CD8-positive, alpha-beta memory T cell (primary cell): Measurements from ENCODE around the gene STK11. TPM values are rescaled to one million over a fixed set of nuclear protein-coding genes. Genes with fewer than 3 reads are reported as not detected.

Source experiments
- CTCF ChIA-PET: fragments of 350-600 bp; sonication (Branson Sonifier 250); formaldehyde crosslinking; loops from one replicate; lab custom pipeline; 2021; ENCODE audit warnings: antibody characterized with exemption; lab: Charles Lee
- POLR2A ChIA-PET: fragments of 350-600 bp; sonication (Branson Sonifier 250); formaldehyde crosslinking; loops from one replicate; lab custom pipeline; 2021; ENCODE audit warnings: antibody characterized with exemption; lab: Charles Lee
- DNase-seq, 5 donors: peaks; one replicate each; pipeline versions ENCODE4 v3.0.0 to v3.0.0-alpha.2; 2020 to 2022; ENCODE audit warnings: mixed read lengths in 1 of 5
- H3K27ac ChIP-seq: one replicate; pipeline ENCODE4 v1.7.0; 2013; ENCODE audit warnings: low read depth, mild to moderate bottlenecking, low read length, moderate library complexity
- H3K27me3 ChIP-seq: 2 replicates; pipeline ENCODE4 v1.7.0; 2013; ENCODE audit warnings: low read length, mild to moderate bottlenecking; ENCODE audit not compliant: insufficient read depth, poor library complexity, severe bottlenecking
- H3K36me3 ChIP-seq: 2 replicates; pipeline ENCODE4 v1.7.0; 2013; ENCODE audit warnings: mild to moderate bottlenecking, low read length, moderate library complexity; ENCODE audit not compliant: insufficient read depth
- H3K4me1 ChIP-seq: 2 replicates; pipeline ENCODE4 v1.7.0; 2013; ENCODE audit warnings: mild to moderate bottlenecking, low read length, moderate library complexity; ENCODE audit not compliant: insufficient read depth
- H3K4me3 ChIP-seq: 2 replicates; pipeline ENCODE4 v1.7.0; 2013; ENCODE audit warnings: mild to moderate bottlenecking, low read length
- H3K9me3 ChIP-seq: 2 replicates; pipeline ENCODE4 v1.7.0; 2013; ENCODE audit warnings: mild to moderate bottlenecking, low read length
- H3K27ac Mint-ChIP-seq, 8 donors: one replicate each; pipeline ENCODE4 v1.8.0; 2020 to 2021; ENCODE audit warnings: mixed read lengths in 8 of 8, mild to moderate bottlenecking in 6 of 8, inconsistent platforms in 3 of 8, moderate library complexity in 3 of 8
- H3K27me3 Mint-ChIP-seq, 2 donors: one replicate each; pipeline ENCODE4 v1.8.0; 2020 to 2021; ENCODE audit warnings: mixed read lengths in 2 of 2, mild to moderate bottlenecking in 1 of 2, moderate library complexity in 1 of 2
- H3K36me3 Mint-ChIP-seq, 3 donors: one replicate each; pipeline ENCODE4 v1.8.0; 2020 to 2021; ENCODE audit warnings: mixed read lengths in 3 of 3, inconsistent platforms in 1 of 3, mild to moderate bottlenecking in 1 of 3
- H3K4me1 Mint-ChIP-seq, 3 donors: one replicate each; pipeline ENCODE4 v1.8.0; 2020 to 2021; ENCODE audit warnings: mixed read lengths in 3 of 3, inconsistent platforms in 1 of 3, mild to moderate bottlenecking in 1 of 3
- H3K4me3 Mint-ChIP-seq, 7 donors: one replicate each; pipeline ENCODE4 v1.8.0; 2020 to 2021; ENCODE audit warnings: mixed read lengths in 7 of 7, mild to moderate bottlenecking in 6 of 7, moderate library complexity in 4 of 7, inconsistent platforms in 2 of 7
- H3K9me3 Mint-ChIP-seq, 5 donors: one replicate each; pipeline ENCODE4 v1.8.0; 2020 to 2022; ENCODE audit warnings: mixed read lengths in 5 of 5, mild to moderate bottlenecking in 3 of 5, moderate library complexity in 2 of 5, inconsistent platforms in 1 of 5
- polyA plus RNA-seq: library from polyadenylated mRNA; unstranded; fragments of 300-500 nt; fragmentation: Illumina TruSeq; gene quantifications from one replicate; pipeline ENCODE4 v1.2.3, GENCODE V29; 2021
- total RNA-seq, 2 experiments: library from RNA; stranded (reverse); gene quantifications; one replicate each; pipeline ENCODE4 v1.2.3, GENCODE V29; 2021

STK11 gene
- total and polyA plus RNA-seq, 3 experiments from 2014 or later: 37.0 to 69.7 (median 66.9) TPM

DNA sequence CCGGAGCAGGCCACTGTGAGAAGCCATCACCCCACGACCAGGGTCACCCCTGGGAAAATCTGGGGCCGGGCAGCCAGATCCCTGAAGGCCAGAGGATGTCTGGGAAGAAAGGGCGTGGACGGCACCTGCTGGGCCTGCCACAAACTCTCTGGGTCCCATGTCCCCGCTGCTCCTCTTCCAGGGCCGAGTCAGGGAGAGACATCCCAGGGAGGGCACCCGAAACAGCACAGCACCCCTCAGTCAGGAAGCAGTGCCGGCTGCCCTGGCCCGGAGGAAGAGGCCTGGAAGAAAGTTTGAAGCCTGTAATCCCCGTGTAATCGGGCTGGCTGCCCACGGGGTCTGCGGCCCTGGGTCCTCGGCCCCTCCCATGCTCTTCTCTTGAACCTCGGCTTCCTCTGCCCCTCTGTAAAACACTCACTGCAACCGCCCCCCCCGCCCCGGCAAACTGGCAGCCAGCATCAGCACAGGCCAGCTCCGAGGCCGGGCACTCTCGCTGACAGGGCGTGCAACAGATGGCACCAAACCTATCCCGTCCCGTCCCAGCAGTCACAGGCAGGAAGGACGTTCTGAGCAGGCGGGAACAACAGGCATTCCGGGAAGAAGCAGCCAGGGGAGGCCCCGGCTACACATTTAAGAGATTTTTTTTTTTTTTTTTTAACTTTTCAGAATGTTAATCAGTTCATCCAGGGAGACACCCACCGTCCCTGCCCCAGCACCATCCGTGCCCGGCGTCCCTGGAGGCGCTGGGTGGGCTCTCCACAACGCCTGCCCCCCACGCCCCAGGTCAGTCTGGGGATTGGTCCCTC is 33.0 kb upstream of the STK11 start:
- Mint-ChIP-seq H3K4me1 (peaks cover 27 to 42% (median 28%) of the 10 kb centered on the region in 3 donors), H3K9me3 (no peaks in the 10 kb centered on the region), H3K27ac (peak overlapping the region; percentile 29 to 95 (median 82)), H3K27me3 (no peaks in the 10 kb centered on the region), H3K4me3 (peak overlapping the region; percentile 78 to 94 (median 91)), H3K36me3 (peaks cover 0 to 18% (median 0%) of the 10 kb centered on the region in 3 donors)
- Histone ChIP-seq H3K4me3 (peak overlapping the region; percentile 79), H3K27me3 (no peaks in the 10 kb centered on the region), H3K27ac (peak overlapping the region; percentile 79), H3K9me3 (no peaks in the 10 kb centered on the region), H3K36me3 (no peaks in the 10 kb centered on the region), H3K4me1 (peaks cover 4% of the 10 kb centered on the region)
- DNase-seq: no peak
- CTCF ChIA-PET: no interaction called here
- POLR2A ChIA-PET: interaction anchor here (0.7 kb wide), 1 partner anchor 94 kb away, joined by 5 read pairs; no protein-coding TSS in a partner anchor

DNA sequence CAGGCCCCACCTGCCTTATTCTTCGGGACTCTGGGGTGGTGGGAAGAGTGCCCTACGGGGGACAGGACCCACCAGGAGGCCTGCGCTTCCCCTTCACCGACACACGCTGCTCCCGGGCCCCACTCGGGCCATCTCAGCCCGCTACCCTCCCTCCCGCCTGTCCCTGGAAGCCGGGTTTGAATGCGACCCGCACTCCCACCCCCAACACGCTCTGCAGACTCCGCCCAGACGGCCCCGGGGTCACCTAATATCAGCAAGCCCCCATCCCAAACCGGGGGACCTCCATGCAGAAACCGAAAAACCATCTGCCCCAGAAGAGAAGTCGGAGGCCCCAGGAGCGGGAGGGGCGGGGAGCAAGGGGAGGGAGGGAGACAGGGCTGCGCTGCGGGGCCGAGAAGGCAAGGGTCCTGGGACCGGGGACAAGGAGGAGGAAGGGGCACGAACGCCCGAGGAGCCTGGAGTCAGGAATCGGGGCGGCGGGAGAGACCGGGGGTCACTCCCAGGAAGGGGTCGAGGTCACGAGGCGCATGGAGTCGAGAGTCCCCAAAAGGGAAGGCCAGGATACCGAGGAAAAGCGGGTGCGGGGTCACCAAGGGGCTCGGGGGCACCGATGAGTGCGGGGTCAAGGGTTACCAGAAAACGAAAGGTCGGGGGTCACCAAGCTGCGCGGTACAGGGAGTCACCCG is 32.3 kb upstream of the STK11 start:
- Histone ChIP-seq H3K36me3 (no peaks in the 10 kb centered on the region), H3K27me3 (no peaks in the 10 kb centered on the region), H3K4me1 (peaks cover 4% of the 10 kb centered on the region), H3K4me3 (peak overlapping the region; percentile 79), H3K27ac (peak overlapping the region; percentile 79), H3K9me3 (no peaks in the 10 kb centered on the region)
- Mint-ChIP-seq H3K4me3 (peak overlapping the region; percentile 87 to 95 (median 91)), H3K4me1 (peaks cover 27 to 42% (median 28%) of the 10 kb centered on the region in 3 donors), H3K27ac (peak overlapping the region; percentile 81 to 97 (median 94)), H3K36me3 (peaks cover 0 to 18% (median 0%) of the 10 kb centered on the region in 3 donors), H3K27me3 (no peaks in the 10 kb centered on the region), H3K9me3 (no peaks in the 10 kb centered on the region)
- POLR2A ChIA-PET: interaction anchor here (0.5 to 1.4 kb wide), 3 partner anchors 43 to 96 kb away, joined by 3 to 5 read pairs (median 3); no protein-coding TSS in a partner anchor
- DNase-seq: no peak
- CTCF ChIA-PET: interaction anchor here (2.9 kb wide), 1 partner anchor 19 kb away, joined by 17 read pairs; no protein-coding TSS in a partner anchor

- ChIA-PET CTCF (interaction anchor here (2.9 kb wide), 1 partner anchor 18 kb away, joined by 17 read pairs; no protein-coding TSS in a partner anchor), POLR2A (interaction anchor here (0.5 to 1.4 kb wide), 5 partner anchors 18 to 95 kb away, joined by 3 to 5 read pairs (median 3); no protein-coding TSS in a partner anchor)
- peak within 1 kb of the TSS; percentile 79 for H3K4me3 ChIP-seq
- no peaks in the 10 kb centered on the region for H3K9me3 ChIP-seq
- H3K9me3 Mint-ChIP-seq: no peaks in the 10 kb centered on the region
- no peaks in the 10 kb centered on the region for H3K27me3 Mint-ChIP-seq
- H3K27me3 ChIP-seq: no peaks in the 10 kb centered on the region
- H3K36me3 Mint-ChIP-seq: peaks cover 0 to 15% (median 0%) of the 10 kb centered on the region in 3 donors
- H3K36me3 ChIP-seq: no peaks in the 10 kb centered on the region
- peak; percentile 81 to 90 (median 85) for DNase-seq
- H3K4me1 ChIP-seq: peaks cover 4% of the 10 kb centered on the region
- peak within 1 kb of the TSS; percentile 85 to 97 (median 94) for H3K27ac Mint-ChIP-seq
- peak within 1 kb of the TSS; percentile 87 to 95 (median 91) for H3K4me3 Mint-ChIP-seq
- H3K4me1 Mint-ChIP-seq: peaks cover 26 to 38% (median 27%) of the 10 kb centered on the region in 3 donors
- peak within 1 kb of the TSS; percentile 79 for H3K27ac ChIP-seq
Observed at GRCh38 chr19:1173845-1174809, 31.5 kb upstream of the STK11 start, which contains the start of gene SBNO2. TSS of gene SBNO2 (minus strand) at chr19:1174268. CDS start at chr19:1154276, 19,992 bp downstream.

- Mint-ChIP-seq H3K4me1 (peaks cover 13 to 23% (median 16%) of the 10 kb centered on the region in 3 donors), H3K27me3 (peaks cover 5% of the 10 kb centered on the region in 2 donors), H3K4me3 (no peak overlapping the region), H3K27ac (no peak overlapping the region), H3K36me3 (peaks cover 0 to 3% (median 0%) of the 10 kb centered on the region in 3 donors), H3K9me3 (no peaks in the 10 kb centered on the region)
- Histone ChIP-seq H3K9me3 (no peaks in the 10 kb centered on the region), H3K4me3 (no peak overlapping the region), H3K27ac (no peak overlapping the region), H3K4me1 (peaks cover 11% of the 10 kb centered on the region), H3K27me3 (no peaks in the 10 kb centered on the region), H3K36me3 (no peaks in the 10 kb centered on the region)
- DNase-seq: no peak
- ChIA-PET CTCF (no interaction called here), POLR2A (no interaction called here)
Observed at GRCh38 chr19:1177322-1178114, 28.1 kb upstream of the STK11 start.

DNA sequence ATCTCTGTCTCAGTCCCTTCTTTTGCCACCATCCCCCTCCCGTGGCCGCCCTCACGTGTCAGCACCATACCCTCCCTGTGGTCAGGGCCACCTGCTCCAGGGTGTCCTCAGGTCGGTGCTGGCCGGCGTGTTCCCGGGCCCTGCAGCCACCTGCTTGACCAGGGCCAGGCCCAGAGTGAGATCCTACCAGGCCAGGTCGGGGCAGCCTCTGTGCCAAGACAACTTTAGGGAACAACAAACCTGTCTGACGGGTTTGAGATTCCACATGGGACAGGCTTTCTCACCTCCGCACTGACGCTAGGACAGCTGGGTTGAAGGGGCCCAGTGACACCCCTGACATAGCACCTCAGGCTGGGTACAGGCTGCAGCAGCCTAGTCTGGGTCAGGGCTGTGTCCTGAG is 24.0 kb upstream of the STK11 start:
- Histone ChIP-seq H3K4me3 (no peak overlapping the region), H3K36me3 (no peaks in the 10 kb centered on the region), H3K9me3 (no peaks in the 10 kb centered on the region), H3K4me1 (peaks cover 7% of the 10 kb centered on the region), H3K27ac (no peak overlapping the region), H3K27me3 (no peaks in the 10 kb centered on the region)
- CTCF ChIA-PET: interaction anchor here (0.7 to 1.0 kb wide), 2 partner anchors 19 to 265 kb away, joined by 3 read pairs; partner anchors contain the start of gene KISS1R
- Mint-ChIP-seq H3K4me1 (peaks cover 6 to 12% (median 9%) of the 10 kb centered on the region in 3 donors), H3K4me3 (peak overlapping the region in 2 of 7 donors; percentile 32 to 80), H3K36me3 (no peaks in the 10 kb centered on the region), H3K27me3 (peaks cover 5% of the 10 kb centered on the region in 2 donors), H3K27ac (peak overlapping the region in 1 of 8 donors; percentile 69), H3K9me3 (no peaks in the 10 kb centered on the region)
- POLR2A ChIA-PET: no interaction called here
- DNase-seq: no peak

DNA sequence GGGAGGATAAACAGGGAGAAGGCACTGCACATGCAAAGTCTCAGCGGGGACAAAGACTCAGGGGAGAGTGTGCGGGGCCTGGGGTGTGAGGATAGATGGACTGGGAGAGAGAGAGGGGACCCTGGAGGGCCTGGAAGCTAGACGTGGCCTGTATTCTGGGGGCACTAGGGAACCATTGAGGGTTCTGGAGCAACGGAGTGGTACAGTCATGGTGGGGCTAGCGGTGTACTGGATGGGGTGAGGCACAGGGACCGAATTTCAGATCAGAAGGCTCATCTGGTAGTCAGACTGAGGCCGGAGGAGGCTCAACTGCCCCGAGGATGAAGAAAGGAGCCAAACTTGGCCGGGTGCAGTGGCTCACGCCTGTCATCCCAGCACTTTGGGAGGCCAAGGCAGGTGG is 23.5 kb upstream of the STK11 start:
- Mint-ChIP-seq H3K36me3 (no peaks in the 10 kb centered on the region), H3K27ac (no peak overlapping the region), H3K27me3 (peaks cover 5% of the 10 kb centered on the region in 2 donors), H3K4me3 (no peak overlapping the region), H3K9me3 (no peaks in the 10 kb centered on the region), H3K4me1 (peaks cover 6 to 12% (median 9%) of the 10 kb centered on the region in 3 donors)
- H3K9me3 ChIP-seq: no peaks in the 10 kb centered on the region
- CTCF ChIA-PET: no interaction called here
- POLR2A ChIA-PET: no interaction called here
- H3K4me1 ChIP-seq: peaks cover 7% of the 10 kb centered on the region
- no peak overlapping the region for H3K27ac ChIP-seq
- H3K36me3 ChIP-seq: no peaks in the 10 kb centered on the region
- DNase-seq: no peak
- H3K4me3 ChIP-seq: no peak overlapping the region
- H3K27me3 ChIP-seq: no peaks in the 10 kb centered on the region
